HepG2 (cell line): Measurements from ENCODE around the gene SLAIN2. TPM values are rescaled to one million over a fixed set of nuclear protein-coding genes. Genes with fewer than 3 reads are reported as not detected.
A peak's percentile ranks its signal among the peaks of the same experiment; 100 is the strongest.

Source experiments
- BRCA1 ChIP-seq: sonication (generic); formaldehyde crosslinking; IDR thresholded peaks from 2 replicates; pipeline ENCODE4 v1.4.0; 2020; ENCODE audit warnings: missing genetic modification reagents
- CEBPG ChIP-seq: IDR thresholded peaks from 2 replicates; pipeline ENCODE4 v1.6.1; 2016
- CENPT ChIP-seq: sonication (generic); formaldehyde crosslinking; IDR thresholded peaks from 2 replicates; pipeline ENCODE4 v1.8.0; 2022; ENCODE audit warnings: low read depth, mild to moderate bottlenecking, moderate library complexity, missing genetic modification reagents
- FOSL1 ChIP-seq: sonication (generic); formaldehyde crosslinking; IDR thresholded peaks from 2 replicates; pipeline ENCODE4 v1.9.0; 2021; ENCODE audit warnings: missing genetic modification reagents, borderline replicate concordance
- FOXJ3 ChIP-seq: sonication (generic); formaldehyde crosslinking; IDR thresholded peaks from 2 replicates; pipeline ENCODE4 v1.4.0; 2020; ENCODE audit warnings: missing genetic modification reagents, mild to moderate bottlenecking, borderline replicate concordance
- MAZ ChIP-seq, 2 experiments: sonication (generic) in 1 of 2; formaldehyde crosslinking in 1 of 2; IDR thresholded peaks; 2 replicates each; pipeline versions ENCODE4 v1.5.0 to v1.6.1; 2012 to 2020; ENCODE audit warnings: low read depth in 2 of 2, mild to moderate bottlenecking in 2 of 2, borderline replicate concordance in 1 of 2, improper control_type of control experiment in 1 of 2, low read length in 1 of 2, missing genetic modification reagents in 1 of 2, moderate library complexity in 1 of 2
- NFE2L2 ChIP-seq: fragments of 150-350 bp; IDR thresholded peaks from 2 replicates; pipeline ENCODE4 v1.6.1; 2014; ENCODE audit warnings: low read length
- PHF21A ChIP-seq: sonication (generic); formaldehyde crosslinking; IDR thresholded peaks from 2 replicates; pipeline ENCODE4 v1.5.0; 2020; ENCODE audit warnings: mild to moderate bottlenecking, missing genetic modification reagents
- SNAI1 ChIP-seq: sonication (generic); formaldehyde crosslinking; IDR thresholded peaks from 2 replicates; pipeline ENCODE4 v1.5.0; 2020; ENCODE audit warnings: mild to moderate bottlenecking, missing genetic modification reagents, borderline replicate concordance
- SP1 ChIP-seq, 2 experiments: fragments of 450-650 bp in 1 of 2; sonication (generic) in 1 of 2; formaldehyde crosslinking in 1 of 2; IDR thresholded peaks; 2 replicates each; pipeline versions ENCODE4 v1.4.0 to v1.6.1; 2016 to 2020; ENCODE audit warnings: missing genetic modification reagents in 1 of 2
- ZBTB38 ChIP-seq: sonication (generic); formaldehyde crosslinking; IDR thresholded peaks from 2 replicates; pipeline ENCODE4 v1.5.1; 2020; ENCODE audit warnings: mild to moderate bottlenecking, missing genetic modification reagents
- ZFY ChIP-seq: sonication (generic); formaldehyde crosslinking; IDR thresholded peaks from 2 replicates; pipeline ENCODE4 v1.4.0; 2020; ENCODE audit warnings: missing genetic modification reagents
- ZIK1 ChIP-seq: sonication (generic); formaldehyde crosslinking; IDR thresholded peaks from 2 replicates; pipeline ENCODE4 v1.5.0; 2020; ENCODE audit warnings: mild to moderate bottlenecking, low read depth, missing genetic modification reagents, borderline replicate concordance
- ZMAT3 ChIP-seq: sonication (generic); formaldehyde crosslinking; conservative IDR thresholded peaks from 2 replicates; pipeline ENCODE4 v1.7.0; 2021; ENCODE audit warnings: missing genetic modification reagents
- ZNF256 ChIP-seq: sonication (generic); formaldehyde crosslinking; conservative IDR thresholded peaks from 2 replicates; pipeline ENCODE4 v1.4.0; 2020; ENCODE audit warnings: missing genetic modification reagents
- ZNF264 ChIP-seq: sonication (generic); formaldehyde crosslinking; IDR thresholded peaks from 2 replicates; pipeline ENCODE4 v1.4.0; 2020; ENCODE audit warnings: missing genetic modification reagents
- ZNF317 ChIP-seq: sonication (generic); formaldehyde crosslinking; IDR thresholded peaks from 2 replicates; pipeline ENCODE4 v1.5.0; 2020; ENCODE audit warnings: mild to moderate bottlenecking, missing genetic modification reagents
- ZNF34 ChIP-seq: sonication (generic); formaldehyde crosslinking; IDR thresholded peaks from 2 replicates; pipeline ENCODE4 v1.4.0; 2020; ENCODE audit warnings: mild to moderate bottlenecking, missing genetic modification reagents, borderline replicate concordance
- ZNF484 ChIP-seq: sonication (generic); formaldehyde crosslinking; IDR thresholded peaks from 2 replicates; pipeline ENCODE4 v1.5.1; 2020; ENCODE audit warnings: mild to moderate bottlenecking, low read depth, missing genetic modification reagents, borderline replicate concordance
- ZNF510 ChIP-seq: sonication (generic); formaldehyde crosslinking; IDR thresholded peaks from 2 replicates; pipeline ENCODE4 v1.4.0; 2020; ENCODE audit warnings: low read depth, mild to moderate bottlenecking, missing genetic modification reagents
- ZNF619 ChIP-seq: sonication (generic); formaldehyde crosslinking; IDR thresholded peaks from 2 replicates; pipeline ENCODE4 v1.4.0; 2020; ENCODE audit warnings: mild to moderate bottlenecking, missing genetic modification reagents
- polyA plus RNA-seq, 8 experiments: library from polyadenylated mRNA; depleted of rRNA in 3 of 8; stranded (reverse) in 7 of 8; unstranded in 1 of 8; fragments of >200 nt; fragmentation: Illumina TruSeq in 4 of 8; extraction: Trizol in 4 of 8; gene quantifications; 2 replicates each; pipeline versions ENCODE4 v1.2.1 to v1.2.3, GENCODE V29; 2011 to 2016; ENCODE audit warnings: low read depth in 4 of 8, missing spikeins in 1 of 8, mixed read lengths in 1 of 8; ENCODE audit not compliant: insufficient read depth in 1 of 8
- total RNA-seq, 5 experiments: library from RNA; depleted of rRNA; stranded (reverse); fragments of >200 nt; fragmentation: Illumina TruSeq; extraction: Trizol; gene quantifications; 2 replicates each; pipeline ENCODE4 v1.2.3, GENCODE V29; 2016; ENCODE audit warnings: low read depth in 1 of 5
- TF ChIP-seq, protein P1 (sequence below): sonication (generic); formaldehyde crosslinking; IDR thresholded peaks from 2 replicates; pipeline ENCODE4 v1.4.0; 2020; ENCODE audit warnings: missing genetic modification reagents
- TF ChIP-seq, protein P2 (sequence below): sonication (generic); formaldehyde crosslinking; IDR thresholded peaks from 2 replicates; pipeline ENCODE4 v1.8.1; 2023; ENCODE audit warnings: missing genetic modification reagents, inconsistent platforms, borderline replicate concordance
- TF ChIP-seq, protein P3 (sequence below): IDR thresholded peaks from 2 replicates; pipeline ENCODE4 v1.6.1; 2016; ENCODE audit warnings: low read depth

SLAIN2 gene
- total and polyA plus RNA-seq, 2 of the 13 experiments (the other 11 are each of a cell fraction or from before 2014, with no cell fraction given) = 20.7 to 22.5 TPM

DNA sequence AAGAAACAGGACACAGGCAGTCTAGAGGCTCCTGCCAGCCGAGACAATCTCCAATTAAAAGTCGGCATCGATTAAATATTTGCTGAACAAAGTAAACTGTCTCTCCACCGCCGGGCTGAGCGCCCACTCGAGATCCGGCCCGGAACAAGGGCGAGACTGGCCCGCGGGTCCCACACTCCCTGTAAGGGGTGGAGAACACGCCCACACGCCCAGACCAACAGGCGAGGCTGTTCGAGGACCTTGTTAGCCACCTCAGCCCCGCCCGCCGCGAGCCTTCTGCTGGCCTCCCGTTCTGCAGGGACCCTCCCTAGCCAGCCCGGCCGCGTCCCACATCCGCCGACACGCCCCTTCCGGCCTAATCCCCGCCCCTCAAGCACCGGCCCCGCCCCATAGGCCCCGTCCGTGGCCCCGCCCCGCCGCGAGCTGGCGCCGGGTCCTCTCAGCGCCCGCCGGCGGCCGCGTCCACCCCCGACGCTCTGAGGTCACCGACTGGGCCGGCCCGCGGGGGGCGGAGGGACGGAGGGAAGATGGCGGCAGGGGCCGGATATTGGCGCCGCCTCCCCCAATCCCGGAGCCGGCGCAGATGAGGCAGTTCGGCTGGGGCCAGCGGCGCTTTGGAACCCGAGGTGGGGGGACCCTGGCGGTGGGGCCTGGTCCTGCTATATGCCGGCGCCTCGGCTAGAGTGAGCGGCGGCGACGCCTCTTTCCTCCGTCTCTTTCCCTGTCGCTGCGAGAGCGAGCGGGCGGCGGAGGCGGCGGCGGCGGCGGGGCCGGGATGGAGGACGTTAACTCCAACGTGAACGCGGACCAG lies at the start of gene SLAIN2 (continued):
- no peak for TF ChIP-seq ZNF317
- TF ChIP-seq ZNF256 (CRISPR knock-in tag) = 0 out of 2 replicates have a peak, but pooled peaks have one; percentile 59
- TF ChIP-seq FOXJ3 (CRISPR knock-in tag) = no peak
- TF ChIP-seq ZFY (CRISPR knock-in tag) = peak; percentile 89
- TF ChIP-seq ZNF34 (CRISPR knock-in tag) = 0 out of 2 replicates have a peak, but pooled peaks have one; percentile 45
- TF ChIP-seq ZIK1 (CRISPR knock-in tag) = no peak
- no peak for TF ChIP-seq CENPT (CRISPR knock-in tag)
- no peak for TF ChIP-seq CEBPG (CRISPR knock-in tag)
- TF ChIP-seq ZNF510 (CRISPR knock-in tag) = no peak
- peak; percentile 23; the same call in 1 of the 2 replicates for TF ChIP-seq ZNF264 (CRISPR knock-in tag)
- no peak for TF ChIP-seq FOSL1
- no peak for TF ChIP-seq SP1 (IDR thresholded peaks at IDR 0.05)
- TF ChIP-seq SP1 (CRISPR knock-in tag; IDR thresholded peaks at IDR 0.05) = peak; percentile 87
- no peak for TF ChIP-seq NFE2L2
- TF ChIP-seq ZBTB38 = peak; percentile 63
- TF ChIP-seq, protein P1, sequence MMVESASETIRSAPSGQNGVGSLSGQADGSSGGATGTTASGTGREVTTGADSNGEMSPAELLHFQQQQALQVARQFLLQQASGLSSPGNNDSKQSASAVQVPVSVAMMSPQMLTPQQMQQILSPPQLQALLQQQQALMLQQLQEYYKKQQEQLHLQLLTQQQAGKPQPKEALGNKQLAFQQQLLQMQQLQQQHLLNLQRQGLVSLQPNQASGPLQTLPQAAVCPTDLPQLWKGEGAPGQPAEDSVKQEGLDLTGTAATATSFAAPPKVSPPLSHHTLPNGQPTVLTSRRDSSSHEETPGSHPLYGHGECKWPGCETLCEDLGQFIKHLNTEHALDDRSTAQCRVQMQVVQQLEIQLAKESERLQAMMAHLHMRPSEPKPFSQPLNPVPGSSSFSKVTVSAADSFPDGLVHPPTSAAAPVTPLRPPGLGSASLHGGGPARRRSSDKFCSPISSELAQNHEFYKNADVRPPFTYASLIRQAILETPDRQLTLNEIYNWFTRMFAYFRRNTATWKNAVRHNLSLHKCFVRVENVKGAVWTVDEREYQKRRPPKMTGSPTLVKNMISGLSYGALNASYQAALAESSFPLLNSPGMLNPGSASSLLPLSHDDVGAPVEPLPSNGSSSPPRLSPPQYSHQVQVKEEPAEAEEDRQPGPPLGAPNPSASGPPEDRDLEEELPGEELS (CRISPR knock-in tag) = peak; percentile 52
- TF ChIP-seq ZMAT3 (CRISPR knock-in tag) = 0 out of 2 replicates have a peak, but pooled peaks have one; percentile 52
- TF ChIP-seq PHF21A = peak; percentile 57
- no peak for TF ChIP-seq ZNF484 (CRISPR knock-in tag)
- TF ChIP-seq BRCA1 = no peak
- TF ChIP-seq SNAI1 (CRISPR knock-in tag) = no peak
- TF ChIP-seq MAZ (IDR thresholded peaks at IDR 0.05; ENCODE audit: borderline replicate concordance, low read depth, low read length) = peak; percentile 61
- peak; percentile 85 for TF ChIP-seq MAZ (CRISPR knock-in tag; IDR thresholded peaks at IDR 0.05; ENCODE audit: low read depth)
- TF ChIP-seq, protein P2, sequence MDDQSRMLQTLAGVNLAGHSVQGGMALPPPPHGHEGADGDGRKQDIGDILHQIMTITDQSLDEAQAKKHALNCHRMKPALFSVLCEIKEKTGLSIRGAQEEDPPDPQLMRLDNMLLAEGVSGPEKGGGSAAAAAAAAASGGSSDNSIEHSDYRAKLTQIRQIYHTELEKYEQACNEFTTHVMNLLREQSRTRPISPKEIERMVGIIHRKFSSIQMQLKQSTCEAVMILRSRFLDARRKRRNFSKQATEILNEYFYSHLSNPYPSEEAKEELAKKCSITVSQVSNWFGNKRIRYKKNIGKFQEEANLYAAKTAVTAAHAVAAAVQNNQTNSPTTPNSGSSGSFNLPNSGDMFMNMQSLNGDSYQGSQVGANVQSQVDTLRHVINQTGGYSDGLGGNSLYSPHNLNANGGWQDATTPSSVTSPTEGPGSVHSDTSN = no peak
- TF ChIP-seq ZNF619 = 0 out of 2 replicates have a peak, but pooled peaks have one; percentile 59
- TF ChIP-seq, protein P3, sequence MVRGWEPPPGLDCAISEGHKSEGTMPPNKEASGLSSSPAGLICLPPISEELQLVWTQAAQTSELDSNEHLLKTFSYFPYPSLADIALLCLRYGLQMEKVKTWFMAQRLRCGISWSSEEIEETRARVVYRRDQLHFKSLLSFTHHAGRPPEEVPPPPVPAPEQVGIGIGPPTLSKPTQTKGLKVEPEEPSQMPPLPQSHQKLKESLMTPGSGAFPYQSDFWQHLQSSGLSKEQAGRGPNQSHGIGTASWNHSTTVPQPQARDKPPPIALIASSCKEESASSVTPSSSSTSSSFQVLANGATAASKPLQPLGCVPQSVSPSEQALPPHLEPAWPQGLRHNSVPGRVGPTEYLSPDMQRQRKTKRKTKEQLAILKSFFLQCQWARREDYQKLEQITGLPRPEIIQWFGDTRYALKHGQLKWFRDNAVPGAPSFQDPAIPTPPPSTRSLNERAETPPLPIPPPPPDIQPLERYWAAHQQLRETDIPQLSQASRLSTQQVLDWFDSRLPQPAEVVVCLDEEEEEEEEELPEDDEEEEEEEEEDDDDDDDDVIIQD (CRISPR knock-in tag) = no peak
